GM19372 (cell line): ENCODE results near the gene CHRM4.

Source experiments
- ATAC-seq: cut with Tn5 transposase; IDR thresholded peaks from one replicate; pipeline ENCODE4 v1.9.1; 2021; ENCODE audit warnings: mild to moderate bottlenecking, low read depth, moderate library complexity; ENCODE audit not compliant: unreplicated experiment

Gene CHRM4

GRCh38 chr11:46351148-46351547 is 40.4 kb downstream of the CHRM4 start:
- ATAC-seq = no peak

DNA sequence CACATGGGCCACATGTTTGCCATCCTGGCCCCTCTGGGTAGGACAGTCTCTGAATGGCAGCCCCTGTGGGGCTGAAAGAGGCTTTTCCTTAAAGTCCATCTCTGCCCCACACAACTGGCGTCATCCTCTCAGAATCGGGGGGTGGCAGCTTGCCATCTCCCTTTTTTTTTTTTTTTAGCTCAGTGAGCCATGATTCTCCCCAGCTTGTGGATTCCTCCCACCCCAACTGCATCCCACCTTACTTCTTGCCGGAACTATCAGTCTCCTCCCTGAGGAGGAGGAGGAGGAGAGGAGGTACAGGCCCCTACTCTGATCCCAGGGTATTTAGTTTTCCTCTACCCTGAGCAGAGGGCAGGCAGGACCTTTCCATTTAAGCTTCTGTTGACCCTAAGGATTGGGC is 40.9 kb downstream of the CHRM4 start:
- ATAC-seq = no peak

DNA sequence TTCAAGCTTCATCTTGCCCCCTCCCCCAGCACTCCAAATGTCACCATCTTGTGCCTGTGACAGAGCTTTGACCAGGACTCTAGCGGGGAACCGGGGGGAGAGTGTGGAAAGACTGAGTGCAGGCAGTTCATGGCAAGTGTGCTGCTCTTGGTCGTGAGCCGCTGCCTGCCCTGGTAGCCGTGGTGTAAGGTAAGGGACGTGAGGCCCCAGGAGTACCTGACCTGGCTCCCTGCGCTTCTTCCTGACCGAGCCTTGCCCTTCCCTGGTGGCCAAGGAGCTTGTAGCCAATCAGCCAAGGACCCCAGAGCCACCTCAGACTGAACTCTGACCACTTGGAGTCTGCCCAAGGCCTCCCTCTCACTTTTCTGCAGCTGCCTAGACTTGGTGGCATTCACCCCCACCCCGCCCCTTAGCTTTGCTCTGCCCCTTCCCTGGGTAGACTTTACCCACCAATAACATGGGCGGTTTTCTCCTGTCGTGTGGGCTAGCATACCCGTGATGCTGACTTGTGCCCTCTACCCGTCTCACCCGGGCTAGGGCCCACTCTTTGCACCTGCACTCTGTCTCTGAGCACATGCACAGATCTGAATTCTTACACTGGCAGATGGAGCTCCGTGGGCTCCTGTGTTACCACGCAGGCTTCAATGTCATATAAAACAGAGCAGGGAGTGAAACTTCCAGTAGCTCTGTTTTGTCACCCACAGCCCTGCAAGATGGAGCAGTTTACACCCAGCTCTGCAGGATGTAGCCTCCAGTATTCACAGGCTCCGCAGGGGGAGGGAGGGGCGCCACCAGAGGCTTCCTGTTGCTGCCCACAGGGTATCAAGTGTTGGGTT is 42.8 kb downstream of the CHRM4 start:
- ATAC-seq = no peak

- peak; percentile 7 for ATAC-seq
Observed at GRCh38 chr11:46347637-46348311, 43.8 kb downstream of the CHRM4 start.

- ATAC-seq = peak; percentile 73
Observed at GRCh38 chr11:46346886-46347636, 44.5 kb downstream of the CHRM4 start, which contains the start of gene DGKZ. DGKZ (plus strand) TSS chr11:46347463; CDS start chr11:46347660, 197 bp downstream.

DNA sequence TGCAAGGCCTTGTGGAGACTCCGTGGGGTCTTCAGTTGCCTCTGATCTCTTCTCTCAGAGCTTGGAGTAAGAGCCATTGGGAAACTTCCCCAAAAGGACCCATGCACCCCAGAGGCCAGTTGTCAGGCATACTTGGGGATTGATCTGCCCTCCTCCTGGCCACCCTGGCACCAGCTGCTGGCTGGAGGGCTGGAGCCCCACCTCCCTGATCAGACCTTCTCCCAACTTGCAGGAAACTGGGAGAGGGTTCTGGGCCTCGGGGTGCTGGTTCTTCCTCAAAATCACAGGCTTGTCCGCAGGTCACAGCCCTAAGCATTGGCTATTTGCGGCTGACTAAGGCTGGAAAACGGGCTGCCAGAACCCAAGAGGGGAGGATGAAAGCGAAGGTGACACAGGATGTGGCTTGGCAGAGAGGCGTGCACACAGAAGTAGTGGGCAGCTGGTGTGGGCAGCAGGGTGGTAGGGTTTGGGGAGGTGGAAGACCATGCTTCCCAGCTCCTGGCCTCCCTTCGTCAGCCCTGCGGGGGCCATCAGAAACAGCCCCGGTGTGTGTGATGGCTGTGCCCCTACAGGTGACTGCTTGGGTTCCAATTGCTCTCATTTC is 45.6 kb downstream of the CHRM4 start:
- ATAC-seq = no peak

DNA sequence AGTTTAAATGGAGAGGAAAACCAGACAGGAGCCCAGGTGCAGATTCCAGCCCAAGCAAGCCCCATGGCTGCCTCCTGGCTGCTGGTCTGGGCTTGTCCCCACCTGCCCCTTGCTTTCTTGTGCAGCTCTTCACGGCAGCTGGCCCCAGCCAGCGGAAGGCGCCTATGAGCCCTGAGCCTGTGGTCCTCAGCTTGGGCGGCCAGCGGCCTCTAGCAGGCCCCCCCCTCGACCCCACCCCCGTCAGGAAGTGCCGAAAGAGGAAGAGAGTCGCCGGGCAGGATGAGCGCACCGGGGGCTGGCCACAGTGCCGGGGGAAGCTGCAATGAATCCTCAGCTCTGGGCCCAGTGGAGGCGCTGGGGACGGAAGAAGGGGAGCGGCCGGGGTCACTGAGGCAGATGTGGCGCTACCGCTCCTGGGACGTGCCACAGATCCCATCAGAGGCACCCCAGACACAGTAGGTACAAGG is 46.4 kb downstream of the CHRM4 start:
- ATAC-seq = no peak

DNA sequence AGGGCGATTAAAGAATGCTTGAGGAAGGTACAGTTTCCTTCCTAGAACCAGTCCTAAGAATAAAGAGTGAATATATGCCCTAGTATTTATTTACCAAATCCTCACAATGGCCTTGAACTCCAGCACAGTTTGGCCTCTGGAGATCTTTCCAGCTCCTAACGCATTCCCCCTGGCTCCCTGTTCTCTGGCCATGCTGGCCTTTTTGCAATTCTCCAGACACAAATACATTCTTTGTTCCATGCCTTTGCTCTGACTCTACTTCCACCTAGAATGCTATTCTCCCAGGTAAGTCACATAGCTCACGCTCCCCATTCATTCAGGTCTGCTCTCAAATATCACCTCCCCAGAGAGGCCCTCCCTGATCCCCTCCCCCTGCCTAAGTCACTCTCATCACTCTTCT is 48.1 kb downstream of the CHRM4 start:
- ATAC-seq = no peak

DNA sequence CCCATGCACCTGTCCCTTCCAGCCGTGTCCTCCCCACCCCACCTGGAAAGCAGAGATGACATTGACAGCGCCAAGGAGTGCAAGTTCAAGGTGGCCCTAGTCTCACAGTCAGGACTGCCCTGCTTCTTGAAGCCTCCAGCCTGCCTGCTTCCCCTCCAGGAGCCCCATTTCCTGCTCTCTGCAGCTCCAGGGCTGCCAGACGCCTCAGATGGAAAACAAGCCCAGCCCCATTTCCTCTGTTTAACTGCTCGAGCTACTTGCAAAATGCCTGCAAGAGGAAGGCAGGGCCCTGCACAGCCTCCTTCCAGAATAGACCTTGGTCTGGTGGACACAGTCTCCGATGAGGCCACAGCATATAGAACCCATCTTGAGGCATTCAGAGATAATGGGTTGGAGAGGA is 49.3 kb downstream of the CHRM4 start:
- ATAC-seq = no peak

- no peak for ATAC-seq
Observed at GRCh38 chr11:46341454-46341853, 50.1 kb downstream of the CHRM4 start.

DNA sequence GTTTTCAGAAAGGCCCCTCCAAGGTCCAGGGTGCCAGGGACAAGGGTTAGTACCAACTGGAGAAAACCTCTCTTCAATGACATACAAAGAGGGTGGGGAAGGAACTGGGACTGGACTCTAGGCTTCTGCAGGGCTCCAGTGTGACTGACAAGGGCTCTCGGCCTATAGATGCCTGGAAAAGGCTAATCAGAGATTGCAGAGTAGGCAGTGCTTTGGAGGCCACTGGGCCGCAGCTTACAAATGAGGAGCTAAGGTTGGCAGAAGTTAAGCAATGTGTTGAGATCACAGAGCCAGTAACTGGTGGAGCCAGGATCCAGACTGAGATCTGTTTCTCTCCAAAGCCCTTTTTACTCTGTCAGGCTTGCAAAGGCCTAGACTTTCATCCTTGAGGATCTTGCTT is 51.8 kb downstream of the CHRM4 start:
- no peak for ATAC-seq

DNA sequence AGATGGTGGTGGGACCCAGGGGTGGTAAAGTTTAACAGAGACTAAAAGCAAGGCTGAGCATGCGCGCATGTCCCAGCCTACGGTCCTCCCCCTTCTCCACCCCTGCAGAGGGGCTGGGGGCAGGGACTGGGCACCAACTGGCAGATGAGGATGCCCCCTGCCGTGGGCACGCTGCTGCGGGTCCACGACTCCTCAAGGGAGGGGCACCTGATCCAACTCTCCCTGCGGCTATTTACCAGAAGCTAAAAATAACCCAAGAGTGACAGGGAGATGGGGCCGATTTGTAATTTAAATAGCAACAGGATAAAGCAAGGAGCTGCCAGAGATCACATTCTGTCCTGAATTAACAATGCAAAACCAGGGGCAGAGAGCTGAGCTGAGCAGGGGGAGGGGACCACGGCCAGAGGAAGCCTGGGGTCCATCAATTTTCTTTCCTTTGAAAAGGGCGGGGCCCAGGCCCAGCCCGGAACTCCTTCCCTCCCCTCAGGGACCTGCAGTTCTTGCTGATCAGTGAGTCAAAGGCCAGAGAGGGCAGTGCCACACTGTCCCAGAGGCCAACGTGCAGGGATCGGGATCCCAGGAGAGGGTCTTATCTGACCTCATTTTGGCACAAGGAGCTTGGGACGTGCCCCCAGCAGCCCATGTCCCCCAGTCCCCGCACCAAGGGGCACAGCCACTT is 52.4 kb downstream of the CHRM4 start:
- ATAC-seq = no peak

DNA sequence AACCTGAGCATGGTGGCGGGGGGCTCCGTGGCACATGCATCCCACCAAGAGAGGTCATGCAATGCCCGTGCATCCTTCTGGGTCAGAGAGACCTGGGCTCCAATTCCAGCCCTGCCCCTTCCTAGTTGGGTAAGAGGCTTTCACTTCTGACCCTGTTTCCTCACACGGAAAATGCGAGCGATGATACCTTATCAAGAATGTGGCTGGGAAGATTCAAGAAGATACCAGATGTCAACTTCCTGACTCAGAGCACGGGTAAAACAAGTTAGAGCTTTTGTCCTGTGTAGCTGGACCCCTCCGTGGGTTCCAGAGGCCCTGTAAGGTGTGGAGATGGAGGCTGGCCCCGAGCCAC is 53.0 kb downstream of the CHRM4 start:
- no peak for ATAC-seq

- no peak for ATAC-seq
Observed at GRCh38 chr11:46337626-46338345, 53.8 kb downstream of the CHRM4 start.

DNA sequence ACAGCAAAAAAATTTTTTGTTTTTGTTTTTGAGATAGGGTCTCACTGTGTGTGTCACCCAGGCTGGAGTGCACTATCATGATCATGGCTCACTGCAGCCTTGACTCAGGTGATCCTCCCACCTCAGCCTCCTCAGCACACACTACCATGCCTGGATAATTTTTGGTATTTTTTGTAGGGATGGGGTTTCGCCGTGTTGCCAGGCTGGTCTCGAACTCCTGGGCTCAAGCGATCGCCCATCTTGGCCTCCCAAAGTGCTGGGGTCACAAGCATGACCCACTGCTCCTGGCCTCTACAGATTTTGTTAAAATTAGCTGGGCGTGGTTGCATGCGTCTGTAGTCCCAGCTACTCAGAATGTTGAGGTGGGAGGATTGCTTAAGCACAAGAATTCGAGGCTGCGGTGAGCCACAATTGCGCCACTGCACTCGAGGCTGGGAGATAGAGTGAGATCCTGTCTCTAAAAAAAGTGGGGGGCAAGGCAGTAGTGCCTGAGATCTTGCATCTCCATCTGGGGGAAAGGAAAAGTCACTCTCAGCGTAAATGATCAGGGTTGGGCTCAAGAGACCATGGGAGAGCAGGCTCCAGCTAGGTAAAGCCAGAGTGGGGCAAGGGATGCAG is 54.9 kb downstream of the CHRM4 start:
- ATAC-seq = no peak

GRCh38 chr11:46335890-46336562 is 55.5 kb downstream of the CHRM4 start:
- no peak for ATAC-seq

DNA sequence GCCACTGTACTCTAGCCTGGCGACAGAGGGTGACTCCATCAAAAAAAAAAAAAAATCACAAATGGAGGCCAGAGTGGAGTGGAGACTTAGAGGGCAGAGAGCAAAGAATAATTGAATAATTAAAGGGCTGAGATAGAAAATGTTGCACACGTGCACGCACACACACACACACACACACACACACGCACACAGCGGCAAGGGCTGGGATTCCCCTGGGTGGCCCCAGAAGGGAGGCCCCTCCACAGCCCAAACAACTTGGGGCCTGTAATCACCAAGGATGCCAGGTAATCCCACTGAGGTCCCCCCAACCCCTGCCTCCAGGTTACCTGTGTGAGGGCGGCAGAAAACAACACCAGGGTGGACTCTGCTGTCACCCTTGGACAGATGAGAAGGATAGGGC is 56.3 kb downstream of the CHRM4 start:
- ATAC-seq = no peak

DNA sequence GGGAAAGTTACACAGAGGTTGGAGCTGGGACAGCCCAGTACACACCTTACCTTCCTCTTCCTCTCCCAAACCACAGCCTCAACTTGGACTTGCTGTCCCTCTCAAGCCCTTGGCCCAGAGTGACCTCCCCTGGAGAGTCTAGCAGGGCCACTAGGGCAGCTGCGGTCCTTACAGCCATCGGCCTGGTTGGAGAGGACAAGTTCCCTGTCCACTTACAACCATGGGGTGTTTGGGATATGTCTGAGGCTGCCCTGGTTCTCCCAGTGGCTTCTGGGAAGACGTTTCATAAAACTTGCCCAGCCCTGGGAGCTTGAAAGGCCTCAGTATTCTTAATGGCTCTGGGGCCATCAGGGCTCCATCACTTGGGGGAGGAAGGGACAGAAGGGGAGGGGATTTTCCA is 57.4 kb downstream of the CHRM4 start:
- no peak for ATAC-seq
